H9 (cell line): ENCODE results near the gene LPAR6. TPM values are rescaled to one million over a fixed set of nuclear protein-coding genes. Genes with fewer than 3 reads are reported as not detected.

Source experiments
- DNase-seq: peaks from one replicate; pipeline ENCODE4 v3.0.0-alpha.2; 2017
- H2AFZ ChIP-seq: one replicate; pipeline ENCODE4 v1.6.1; 2013; ENCODE audit warnings: mild to moderate bottlenecking, low read length, control low read depth, moderate library complexity
- H2AK5ac ChIP-seq: 2 replicates; pipeline ENCODE4 v1.6.1; 2013; ENCODE audit warnings: low read length, control low read depth, mixed read lengths; ENCODE audit not compliant: insufficient read length
- H2BK120ac ChIP-seq: one replicate; pipeline ENCODE4 v1.6.1; 2013; ENCODE audit warnings: low read depth, mild to moderate bottlenecking, low read length, control low read depth, inconsistent platforms; ENCODE audit not compliant: poor library complexity, severe bottlenecking
- H2BK12ac ChIP-seq: 2 replicates; pipeline ENCODE4 v1.6.1; 2013; ENCODE audit warnings: low read length, control low read depth, mixed read lengths, low read depth; ENCODE audit not compliant: insufficient read length
- H2BK15ac ChIP-seq: 2 replicates; pipeline ENCODE4 v1.6.1; 2013; ENCODE audit warnings: low read depth, low read length, control low read depth
- H2BK20ac ChIP-seq: one replicate; pipeline ENCODE4 v1.6.1; 2013; ENCODE audit warnings: low read depth, mild to moderate bottlenecking, low read length, control low read depth, inconsistent platforms; ENCODE audit not compliant: poor library complexity, severe bottlenecking
- H2BK5ac ChIP-seq: 2 replicates; pipeline ENCODE4 v1.6.1; 2013; ENCODE audit warnings: low read length, control low read depth, mixed read lengths; ENCODE audit not compliant: insufficient read length
- H3K14ac ChIP-seq: 2 replicates; pipeline ENCODE4 v1.6.1; 2013; ENCODE audit warnings: low read length, control low read depth; ENCODE audit not compliant: insufficient read depth
- H3K18ac ChIP-seq: 2 replicates; pipeline ENCODE4 v1.6.1; 2013; ENCODE audit warnings: low read depth, mild to moderate bottlenecking, mixed read lengths, low read length, control low read depth; ENCODE audit not compliant: insufficient read length
- H3K23ac ChIP-seq: 2 replicates; pipeline ENCODE4 v1.6.1; 2013; ENCODE audit warnings: low read length, control low read depth, mixed read lengths, low read depth; ENCODE audit not compliant: insufficient read length
- H3K23me2 ChIP-seq: 2 replicates; pipeline ENCODE4 v1.6.1; 2013; ENCODE audit warnings: low read depth, mild to moderate bottlenecking, mixed read lengths, low read length, control low read depth; ENCODE audit not compliant: insufficient read length, poor library complexity, severe bottlenecking
- H3K27ac ChIP-seq: 2 replicates; pipeline ENCODE4 v1.5.1; 2013; ENCODE audit warnings: low read length, control low read depth, mixed read lengths, low read depth; ENCODE audit not compliant: insufficient read length
- H3K27me3 ChIP-seq: 2 replicates; pipeline ENCODE4 v1.6.1; 2013; ENCODE audit warnings: low read length, control low read depth, inconsistent platforms; ENCODE audit not compliant: insufficient read depth
- H3K4ac ChIP-seq: 2 replicates; pipeline ENCODE4 v1.6.1; 2013; ENCODE audit warnings: low read depth, mild to moderate bottlenecking, control low read depth, inconsistent platforms, low read length, moderate library complexity
- H3K4me1 ChIP-seq: 2 replicates; pipeline ENCODE4 v1.6.1; 2013; ENCODE audit warnings: low read length, control low read depth, inconsistent platforms; ENCODE audit not compliant: insufficient read depth
- H3K4me2 ChIP-seq: 2 replicates; pipeline ENCODE4 v1.6.1; 2013; ENCODE audit warnings: low read length, control low read depth, mixed read lengths; ENCODE audit not compliant: insufficient read length, insufficient read depth
- H3K56ac ChIP-seq: 2 replicates; pipeline ENCODE4 v1.6.1; 2013; ENCODE audit warnings: low read depth, mild to moderate bottlenecking, mixed read lengths, low read length, control low read depth; ENCODE audit not compliant: insufficient read length
- H3K79me1 ChIP-seq: 2 replicates; pipeline ENCODE4 v1.6.1; 2013; ENCODE audit warnings: low read depth, mild to moderate bottlenecking, moderate library complexity, low read length, control low read depth, inconsistent platforms; ENCODE audit not compliant: insufficient read depth, poor library complexity, severe bottlenecking
- H3K79me2 ChIP-seq: 2 replicates; pipeline ENCODE4 v1.6.1; 2013; ENCODE audit warnings: low read length, control low read depth, inconsistent platforms; ENCODE audit not compliant: insufficient read depth
- H3K9ac ChIP-seq: 2 replicates; pipeline ENCODE4 v1.6.1; 2013; ENCODE audit warnings: low read length, control low read depth, mixed read lengths; ENCODE audit not compliant: insufficient read length; ENCODE audit errors: extremely low read depth
- H3K9me3 ChIP-seq: one replicate; pipeline ENCODE4 v1.6.1; 2013; ENCODE audit warnings: low read depth, low read length, inconsistent platforms; ENCODE audit not compliant: control insufficient read depth
- H3T11ph ChIP-seq: one replicate; pipeline ENCODE4 v1.6.1; 2013; ENCODE audit warnings: mild to moderate bottlenecking, low read length, control low read depth, inconsistent platforms
- H4K20me1 ChIP-seq: one replicate; pipeline ENCODE4 v1.6.1; 2013; ENCODE audit not compliant: control insufficient read depth, insufficient read length, insufficient read depth
- H4K5ac ChIP-seq: 2 replicates; pipeline ENCODE4 v1.6.1; 2013; ENCODE audit warnings: low read depth, mild to moderate bottlenecking, mixed read lengths, low read length, control low read depth; ENCODE audit not compliant: insufficient read length
- H4K8ac ChIP-seq: replicated peaks from 2 replicates; pipeline ENCODE4 v1.6.1; 2013; ENCODE audit warnings: low read length, control low read depth, mixed read lengths, low read depth; ENCODE audit not compliant: insufficient read length
- H4K91ac ChIP-seq: 2 replicates; pipeline ENCODE4 v1.6.1; 2013; ENCODE audit warnings: low read depth, mild to moderate bottlenecking, moderate library complexity, mixed read lengths, low read length, control low read depth; ENCODE audit not compliant: insufficient read length
- H3K27ac Mint-ChIP-seq, 3 experiments: 2 replicates in 2 of 3; 3 replicates in 1 of 3; pipeline ENCODE4 v1.8.0; 2020 to 2021; ENCODE audit warnings: mixed read lengths in 3 of 3, mild to moderate bottlenecking in 1 of 3, moderate library complexity in 1 of 3
- H3K27me3 Mint-ChIP-seq: 2 replicates; pipeline ENCODE4 v1.8.0; 2021; ENCODE audit warnings: low read depth, mild to moderate bottlenecking, moderate library complexity, mixed read lengths
- H3K36me3 Mint-ChIP-seq, 3 experiments: 2 replicates in 2 of 3; 3 replicates in 1 of 3; pipeline ENCODE4 v1.8.0; 2020 to 2021; ENCODE audit warnings: low read depth in 3 of 3, mixed read lengths in 3 of 3; ENCODE audit not compliant: insufficient read depth in 1 of 3
- H3K4me1 Mint-ChIP-seq, 2 experiments: 2 replicates each; pipeline ENCODE4 v1.8.0; 2020; ENCODE audit warnings: mixed read lengths in 2 of 2
- H3K4me3 Mint-ChIP-seq, 2 experiments: 2 replicates in 1 of 2; 3 replicates in 1 of 2; pipeline ENCODE4 v1.8.0; 2020 to 2021; ENCODE audit warnings: mild to moderate bottlenecking in 2 of 2, mixed read lengths in 2 of 2, moderate library complexity in 1 of 2
- H3K9me3 Mint-ChIP-seq, 2 experiments: 2 replicates in 1 of 2; 3 replicates in 1 of 2; pipeline ENCODE4 v1.8.0; 2020; ENCODE audit warnings: mild to moderate bottlenecking in 2 of 2, mixed read lengths in 2 of 2, moderate library complexity in 1 of 2
- WGBS: extraction: QIAGEN DNeasy Blood & Tissue Kit; methylation state at CpG from one replicate; pipeline ENCODE4 v1.1.7; 2013; ENCODE audit warnings: missing lambda C conversion rate, low lambda C conversion rate, mixed read lengths; ENCODE audit not compliant: insufficient read length; ENCODE audit errors: extremely low coverage; 5-methylcytosine and 5-hydroxymethylcytosine counted together
- total RNA-seq: library from RNA; stranded (reverse); gene quantifications from 2 replicates; pipeline ENCODE4 v1.2.1, GENCODE V29; 2021
- TF ChIP-seq, protein P1 (sequence below): fragments of 200-600 bp; sonication (generic); conservative IDR thresholded peaks from 3 replicates; pipeline ENCODE4 v1.8.0; 2021; ENCODE audit warnings: antibody characterized with exemption, mild to moderate bottlenecking

The LPAR6 gene
- total RNA-seq, 1 experiment from 2014 or later: 4.2 TPM

DNA sequence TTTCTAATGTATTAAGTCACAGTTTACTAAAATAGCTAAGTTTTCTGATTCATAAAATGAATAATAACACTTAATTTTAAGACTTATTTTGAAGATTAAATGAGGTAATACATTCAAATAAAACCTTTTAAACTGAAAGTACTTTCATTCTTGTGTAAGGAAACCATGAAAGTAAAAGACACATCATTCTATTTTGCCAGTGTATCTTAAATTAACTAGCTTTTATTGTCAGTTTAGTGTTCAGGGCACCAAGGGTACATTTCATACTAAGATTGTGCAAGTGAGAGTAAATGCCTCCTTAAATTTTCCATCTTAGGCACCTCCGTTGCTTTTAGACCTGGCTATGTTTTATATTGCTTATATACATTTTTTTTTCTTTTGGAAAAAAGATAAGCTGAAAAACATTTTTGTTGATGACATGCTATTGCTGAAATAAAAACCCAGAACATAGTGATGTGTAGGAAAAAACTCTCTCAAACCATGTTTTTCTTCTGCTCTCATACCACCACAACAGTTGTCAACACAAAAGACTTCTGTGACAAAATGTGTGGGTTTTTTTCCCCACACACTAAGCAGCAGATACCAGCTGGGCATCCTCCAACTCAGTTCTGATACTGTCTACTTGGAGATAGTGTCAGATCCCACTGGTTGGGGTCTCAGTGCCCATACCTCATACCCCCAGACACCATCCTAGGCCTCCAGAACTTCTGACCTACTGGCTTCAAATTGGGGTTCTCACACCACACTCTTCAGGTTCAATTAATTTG lies 30.7 kb upstream of the LPAR6 start:
- no peak overlapping the region for H2BK5ac ChIP-seq
- no peak overlapping the region for H2BK12ac ChIP-seq
- no CpG with 5 or more reads among the region's 1 CpG for WGBS
- no peak overlapping the region for H4K5ac ChIP-seq
- no peak overlapping the region for H3K56ac ChIP-seq
- H3K18ac ChIP-seq: no peak overlapping the region
- no peak overlapping the region for H2BK20ac ChIP-seq
- no peak overlapping the region for H3K9ac ChIP-seq
- H3T11ph ChIP-seq: no peak overlapping the region
- no peak for DNase-seq
- Mint-ChIP-seq H3K4me1 (no peaks in the 10 kb centered on the region), H3K36me3 (no peaks in the 10 kb centered on the region), H3K27me3 (no peaks in the 10 kb centered on the region), H3K27ac (no peak overlapping the region; a peak in 1 of 7 replicates), H3K9me3 (no peaks in the 10 kb centered on the region), H3K4me3 (no peak overlapping the region)
- H3K23ac ChIP-seq: no peak overlapping the region
- H3K27ac ChIP-seq: no peak overlapping the region
- H3K4me2 ChIP-seq: no peak overlapping the region
- no peaks in the 10 kb centered on the region for H3K79me1 ChIP-seq
- H3K9me3 ChIP-seq: no peaks in the 10 kb centered on the region
- no peak overlapping the region for H2AK5ac ChIP-seq
- TF ChIP-seq, protein P1, sequence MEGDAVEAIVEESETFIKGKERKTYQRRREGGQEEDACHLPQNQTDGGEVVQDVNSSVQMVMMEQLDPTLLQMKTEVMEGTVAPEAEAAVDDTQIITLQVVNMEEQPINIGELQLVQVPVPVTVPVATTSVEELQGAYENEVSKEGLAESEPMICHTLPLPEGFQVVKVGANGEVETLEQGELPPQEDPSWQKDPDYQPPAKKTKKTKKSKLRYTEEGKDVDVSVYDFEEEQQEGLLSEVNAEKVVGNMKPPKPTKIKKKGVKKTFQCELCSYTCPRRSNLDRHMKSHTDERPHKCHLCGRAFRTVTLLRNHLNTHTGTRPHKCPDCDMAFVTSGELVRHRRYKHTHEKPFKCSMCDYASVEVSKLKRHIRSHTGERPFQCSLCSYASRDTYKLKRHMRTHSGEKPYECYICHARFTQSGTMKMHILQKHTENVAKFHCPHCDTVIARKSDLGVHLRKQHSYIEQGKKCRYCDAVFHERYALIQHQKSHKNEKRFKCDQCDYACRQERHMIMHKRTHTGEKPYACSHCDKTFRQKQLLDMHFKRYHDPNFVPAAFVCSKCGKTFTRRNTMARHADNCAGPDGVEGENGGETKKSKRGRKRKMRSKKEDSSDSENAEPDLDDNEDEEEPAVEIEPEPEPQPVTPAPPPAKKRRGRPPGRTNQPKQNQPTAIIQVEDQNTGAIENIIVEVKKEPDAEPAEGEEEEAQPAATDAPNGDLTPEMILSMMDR: no peak
- H3K14ac ChIP-seq: no peak overlapping the region
- H2AFZ ChIP-seq: no peak overlapping the region
- H3K27me3 ChIP-seq: no peaks in the 10 kb centered on the region
- H4K20me1 ChIP-seq: no peaks in the 10 kb centered on the region
- H3K23me2 ChIP-seq: no peaks in the 10 kb centered on the region
- no peaks in the 10 kb centered on the region for H3K79me2 ChIP-seq
- no peak overlapping the region for H2BK120ac ChIP-seq
- no peaks in the 10 kb centered on the region for H3K4me1 ChIP-seq
- H4K91ac ChIP-seq: no peak overlapping the region
- H4K8ac ChIP-seq: no peak overlapping the region
- H3K4ac ChIP-seq: no peak overlapping the region
- no peak overlapping the region for H2BK15ac ChIP-seq
